A673 (cell line): ENCODE results near the gene CLEC3A. TPM values are rescaled to one million over a fixed set of nuclear protein-coding genes. Genes with fewer than 3 reads are reported as not detected.

Experiments
- BruUV-seq: library from RNA; stranded (reverse); fragments of 400-500 nt; replicated peaks from 2 replicates; lab custom pipeline; 2021; lab: Mats Ljungman, UMichigan
- CTCF ChIA-PET: fragments of 300-600 bp; sonication (Branson Sonifier 250); formaldehyde crosslinking; loops from one replicate; lab custom pipeline; 2022; ENCODE audit warnings: antibody characterized with exemption; lab: Charles Lee
- POLR2A ChIA-PET: fragments of 300-600 bp; sonication (Branson Sonifier 250); formaldehyde crosslinking; loops from one replicate; lab custom pipeline; 2022; ENCODE audit warnings: antibody characterized with exemption; ENCODE audit not compliant: low non-redundant PET; lab: Charles Lee
- DNase-seq: peaks from one replicate; pipeline ENCODE4 v3.0.0-alpha.2; 2015; ENCODE audit warnings: low spot score
- H3K27ac ChIP-seq: fragments of 200-600 bp; sonication (generic); 2 replicates; pipeline ENCODE4 v1.5.1; 2016; ENCODE audit warnings: mixed run types, low read depth, mild to moderate bottlenecking, mixed read lengths, antibody characterized with exemption, low read length; ENCODE audit not compliant: poor library complexity, severe bottlenecking
- H3K27me3 ChIP-seq: fragments of 200-600 bp; sonication (generic); replicated peaks from 2 replicates; pipeline ENCODE4 v1.6.1; 2017; ENCODE audit warnings: mixed run types, low read depth, mild to moderate bottlenecking, mixed read lengths, antibody characterized with exemption, low read length; ENCODE audit not compliant: insufficient read depth, poor library complexity
- H3K36me3 ChIP-seq: fragments of 200-600 bp; sonication (generic); 2 replicates; pipeline ENCODE4 v1.6.1; 2016; ENCODE audit warnings: mixed run types, mild to moderate bottlenecking, mixed read lengths, antibody characterized with exemption, low read length; ENCODE audit not compliant: insufficient read depth, poor library complexity, severe bottlenecking
- H3K4me1 ChIP-seq: fragments of 200-600 bp; sonication (generic); 2 replicates; pipeline ENCODE4 v1.6.1; 2017; ENCODE audit warnings: mixed run types, mild to moderate bottlenecking, mixed read lengths, antibody characterized with exemption, low read length; ENCODE audit not compliant: insufficient read depth, poor library complexity, severe bottlenecking
- H3K4me3 ChIP-seq: fragments of 200-600 bp; sonication (generic); 2 replicates; pipeline ENCODE4 v1.5.1; 2016; ENCODE audit warnings: low read depth, mixed run types, mild to moderate bottlenecking, mixed read lengths, low read length; ENCODE audit not compliant: poor library complexity, severe bottlenecking
- H3K9me3 ChIP-seq: fragments of 200-600 bp; sonication (generic); 2 replicates; pipeline ENCODE4 v1.6.1; 2016; ENCODE audit warnings: mixed run types, low read depth, mild to moderate bottlenecking, mixed read lengths, antibody characterized with exemption, low read length; ENCODE audit not compliant: poor library complexity, severe bottlenecking
- CTCF ChIP-seq: fragments of 300-800, 200-600 bp; sonication (generic); conservative IDR thresholded peaks from 2 replicates; pipeline ENCODE4 v1.5.1; 2017; ENCODE audit warnings: low read depth, mild to moderate bottlenecking, antibody characterized with exemption, low read length, moderate library complexity, mixed read lengths
- EZH2 ChIP-seq: fragments of 200-600 bp; sonication (generic); IDR thresholded peaks from 2 replicates; pipeline ENCODE4 v1.6.1; 2017; ENCODE audit warnings: borderline replicate concordance, low read depth, mild to moderate bottlenecking, mixed read lengths, antibody characterized with exemption, low read length; ENCODE audit not compliant: poor library complexity, severe bottlenecking
- intact Hi-C: fragments of 100-400 bp; cut with micrococcal nuclease; formaldehyde crosslinking; loops from one replicate; pipeline ENCODE4 v1.10.0; 2022; ENCODE audit not compliant: unreplicated experiment
- total RNA-seq: library from RNA; stranded (reverse); gene quantifications from 2 replicates; pipeline ENCODE4 v1.2.3, GENCODE V29; 2021

The CLEC3A gene
- total RNA-seq, 1 experiment from 2014 or later: not detected

GRCh38 chr16:78028018-78028417 lies 5.7 kb downstream of the CLEC3A start:
- BruUV-seq: no TSS peak
- POLR2A ChIA-PET: interaction anchor here (0.6 kb wide), 1 partner anchor 35 kb away, joined by 3 read pairs; no protein-coding TSS in a partner anchor
- no peak overlapping the region for H3K27ac ChIP-seq
- no peak overlapping the region for H3K4me3 ChIP-seq
- H3K36me3 ChIP-seq: no peaks in the 10 kb centered on the region
- intact Hi-C loops: no loop called here
- H3K4me1 ChIP-seq: no peaks in the 10 kb centered on the region
- no peaks in the 10 kb centered on the region for H3K9me3 ChIP-seq
- CTCF ChIA-PET: no interaction called here
- H3K27me3 ChIP-seq: no peaks in the 10 kb centered on the region
- no peak for DNase-seq
- no peak for TF ChIP-seq EZH2
- no peak for TF ChIP-seq CTCF

- intact Hi-C loops: no loop called here
- Histone ChIP-seq H3K36me3 (no peaks in the 10 kb centered on the region), H3K4me3 (no peak overlapping the region), H3K27ac (no peak overlapping the region), H3K27me3 (no peaks in the 10 kb centered on the region), H3K9me3 (no peaks in the 10 kb centered on the region), H3K4me1 (no peaks in the 10 kb centered on the region)
- TF ChIP-seq CTCF (no peak), EZH2 (no peak)
- DNase-seq: no peak
- ChIA-PET CTCF (no interaction called here), POLR2A (no interaction called here)
- no TSS peak for BruUV-seq
Measured at GRCh38 chr16:78034530-78034929, 12.2 kb downstream of the CLEC3A start.

- no peak for TF ChIP-seq EZH2
- no peak for TF ChIP-seq CTCF
- no peaks in the 10 kb centered on the region for H3K4me1 ChIP-seq
- no peak overlapping the region for H3K27ac ChIP-seq
- POLR2A ChIA-PET: no interaction called here
- intact Hi-C loops: no loop called here
- no peaks in the 10 kb centered on the region for H3K27me3 ChIP-seq
- no peak overlapping the region for H3K4me3 ChIP-seq
- no peaks in the 10 kb centered on the region for H3K9me3 ChIP-seq
- CTCF ChIA-PET: no interaction called here
- BruUV-seq: no TSS peak
- DNase-seq: no peak
- no peaks in the 10 kb centered on the region for H3K36me3 ChIP-seq
Measured at GRCh38 chr16:78035012-78035411, 12.7 kb downstream of the CLEC3A start.
